Spinal cord (tissue), 10 donors: ENCODE measurements around the gene STXBP6. TPM values are rescaled to one million over a fixed set of nuclear protein-coding genes. Genes with fewer than 3 reads are reported as not detected.

ENCODE experiments used
- DNase-seq, 6 donors: peaks; one replicate each; pipeline versions ENCODE4 v3.0.0 to v3.0.0-alpha.2; 2013 to 2015; ENCODE audit warnings: low spot score in 6 of 6, low read depth in 4 of 6
- H3K27ac ChIP-seq: one replicate; pipeline ENCODE4 v1.5.1; 2013; ENCODE audit warnings: low read depth, low read length, control low read depth
- H3K27me3 ChIP-seq: one replicate; pipeline ENCODE4 v1.6.1; 2013; ENCODE audit warnings: low read length; ENCODE audit not compliant: control insufficient read depth, insufficient read depth
- H3K36me3 ChIP-seq: one replicate; pipeline ENCODE4 v1.6.1; 2013; ENCODE audit warnings: low read length; ENCODE audit not compliant: control insufficient read depth, insufficient read depth
- H3K4me1 ChIP-seq: one replicate; pipeline ENCODE4 v1.6.1; 2013; ENCODE audit warnings: low read length; ENCODE audit not compliant: control insufficient read depth, insufficient read depth
- H3K4me3 ChIP-seq: one replicate; pipeline ENCODE4 v1.5.1; 2013; ENCODE audit warnings: low read depth, low read length, control low read depth
- H3K9me3 ChIP-seq: one replicate; pipeline ENCODE4 v1.6.1; 2013; ENCODE audit warnings: low read length; ENCODE audit not compliant: control insufficient read depth, insufficient read depth
- WGBS: methylation state at CpG from one replicate; pipeline ENCODE4 v1.1.5; 2013; ENCODE audit warnings: missing lambda C conversion rate; ENCODE audit not compliant: insufficient coverage; 5-methylcytosine and 5-hydroxymethylcytosine counted together
- polyA plus RNA-seq, 2 donors: library from polyadenylated mRNA; unstranded; fragments of 120-200 nt; gene quantifications; one replicate each; pipeline ENCODE4 v1.2.1, GENCODE V29; 2013; ENCODE audit not compliant: insufficient read length in 2 of 2
- total RNA-seq, 2 donors: library from RNA; depleted of rRNA in 1 of 2; stranded (reverse); fragments of 120-200 nt in 1 of 2; fragments of >200 nt in 1 of 2; gene quantifications; one replicate each; pipeline versions ENCODE4 v1.2.3 to v1.2.4, GENCODE V29; 2013 to 2014
- donor health status: healthy.

The STXBP6 gene
- total and polyA plus RNA-seq, 4 donors = 24.5 to 49.3 (median 36.9) TPM

DNA sequence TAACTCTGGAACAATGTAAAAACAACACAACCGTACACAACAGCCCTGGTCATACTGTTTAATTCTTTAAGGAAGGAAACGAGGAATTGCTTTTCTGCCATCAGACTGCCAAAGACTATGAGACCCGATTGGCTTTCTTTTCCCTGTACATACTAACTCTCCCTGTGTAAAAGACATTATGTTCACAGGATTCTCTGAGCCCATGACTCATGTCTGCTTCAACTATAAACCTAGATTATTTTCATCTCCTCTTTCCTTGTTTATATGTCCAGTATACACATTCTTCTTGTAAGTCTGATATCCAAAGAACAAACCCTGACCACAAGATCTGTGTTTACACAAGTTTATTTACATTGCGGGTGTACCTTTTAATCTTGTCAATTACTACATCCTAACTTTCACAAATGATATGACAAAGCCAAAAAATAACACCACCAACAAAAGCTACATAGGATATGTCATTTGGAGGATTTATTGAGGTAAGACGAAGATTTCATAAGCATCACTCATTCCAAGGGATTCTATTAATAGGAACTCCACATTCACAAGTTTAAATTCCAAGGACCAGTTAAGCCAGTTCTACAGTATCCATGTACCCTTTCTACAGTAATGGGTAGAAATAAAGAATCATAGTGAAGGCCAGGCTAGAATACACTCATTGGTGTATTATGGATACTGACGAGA lies 67.3 kb downstream of the STXBP6 start:
- no peaks in the 10 kb centered on the region for H3K36me3 ChIP-seq
- WGBS = 100% methylated on average over 2 of the region's 6 CpGs
- peaks cover 3% of the 10 kb centered on the region for H3K4me1 ChIP-seq
- no peaks in the 10 kb centered on the region for H3K27me3 ChIP-seq
- no peaks in the 10 kb centered on the region for H3K9me3 ChIP-seq
- DNase-seq = no peak
- no peak overlapping the region for H3K4me3 ChIP-seq
- no peak overlapping the region for H3K27ac ChIP-seq

DNA sequence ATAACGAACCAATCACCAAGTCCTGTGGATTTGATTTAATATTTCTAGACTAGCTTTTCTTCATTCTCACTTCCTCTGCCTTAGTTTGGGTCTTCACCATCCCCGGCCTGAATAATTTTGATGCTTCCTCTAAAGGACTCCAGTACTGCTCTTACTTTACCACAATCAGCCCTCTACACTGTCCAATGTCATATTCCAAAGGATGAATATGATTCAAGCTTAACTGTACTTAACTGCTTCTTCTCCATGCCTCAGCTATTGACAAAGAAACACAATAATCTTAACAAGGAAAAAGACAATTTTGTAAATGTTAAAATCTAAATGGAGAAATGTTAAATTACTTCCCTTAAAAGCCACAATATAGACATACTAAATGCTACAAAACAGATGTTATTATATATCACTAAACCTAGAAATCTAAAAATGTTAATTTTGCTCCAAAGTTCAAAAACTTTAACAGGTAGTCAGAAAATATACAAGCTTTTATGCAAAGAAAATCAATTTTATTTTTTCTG lies 70.2 kb downstream of the STXBP6 start:
- H3K27me3 ChIP-seq = no peaks in the 10 kb centered on the region
- H3K36me3 ChIP-seq = no peaks in the 10 kb centered on the region
- WGBS = no CpG with 5 or more reads among the region's 2 CpGs
- H3K27ac ChIP-seq = no peak overlapping the region
- no peaks in the 10 kb centered on the region for H3K4me1 ChIP-seq
- no peak for DNase-seq
- H3K4me3 ChIP-seq = no peak overlapping the region
- H3K9me3 ChIP-seq = no peaks in the 10 kb centered on the region

GRCh38 chr14:24978862-24979724 lies 70.9 kb downstream of the STXBP6 start:
- Histone ChIP-seq H3K4me3 (no peak overlapping the region), H3K4me1 (no peaks in the 10 kb centered on the region), H3K27ac (no peak overlapping the region), H3K27me3 (no peaks in the 10 kb centered on the region), H3K9me3 (no peaks in the 10 kb centered on the region), H3K36me3 (no peaks in the 10 kb centered on the region)
- no peak for DNase-seq
- WGBS = no CpG with 5 or more reads among the region's 2 CpGs

GRCh38 chr14:24976602-24977001 lies 73.3 kb downstream of the STXBP6 start:
- Histone ChIP-seq H3K4me3 (no peak overlapping the region), H3K4me1 (no peaks in the 10 kb centered on the region), H3K27ac (no peak overlapping the region), H3K9me3 (no peaks in the 10 kb centered on the region), H3K36me3 (no peaks in the 10 kb centered on the region), H3K27me3 (no peaks in the 10 kb centered on the region)
- no peak for DNase-seq
- WGBS = no CpG with 5 or more reads among the region's 3 CpGs

- WGBS = 100% methylated on average over 1 of the region's 2 CpGs
- Histone ChIP-seq H3K4me3 (no peak overlapping the region), H3K27me3 (no peaks in the 10 kb centered on the region), H3K4me1 (no peaks in the 10 kb centered on the region), H3K9me3 (no peaks in the 10 kb centered on the region), H3K27ac (no peak overlapping the region), H3K36me3 (no peaks in the 10 kb centered on the region)
- DNase-seq = no peak
Observed at GRCh38 chr14:24975393-24975792, 74.6 kb downstream of the STXBP6 start.

- H3K27me3 ChIP-seq = no peaks in the 10 kb centered on the region
- no peaks in the 10 kb centered on the region for H3K36me3 ChIP-seq
- no peak for DNase-seq
- H3K4me1 ChIP-seq = no peaks in the 10 kb centered on the region
- no CpG with 5 or more reads among the region's 2 CpGs for WGBS
- H3K9me3 ChIP-seq = no peaks in the 10 kb centered on the region
- H3K4me3 ChIP-seq = no peak overlapping the region
- no peak overlapping the region for H3K27ac ChIP-seq
Observed at GRCh38 chr14:24974591-24975374, 75.2 kb downstream of the STXBP6 start.

DNA sequence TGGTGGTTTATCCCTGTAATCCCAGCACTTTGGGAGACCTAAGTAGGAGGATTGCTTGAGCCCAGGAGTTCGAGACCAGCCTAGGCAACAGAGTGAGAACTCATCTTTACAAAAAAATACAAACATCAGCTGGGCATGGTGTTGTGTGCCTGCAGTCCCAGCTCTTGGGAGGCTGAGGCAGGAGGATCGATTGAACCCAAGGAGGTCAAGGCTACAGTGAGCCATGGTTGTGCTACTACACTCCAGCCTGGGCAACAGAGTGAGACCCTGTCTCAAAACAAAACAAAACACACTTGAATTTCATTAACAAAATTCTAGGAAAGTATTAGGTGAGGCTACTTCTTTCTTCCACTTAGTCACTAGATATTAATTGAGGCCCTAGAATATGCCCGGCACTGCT lies 77.1 kb downstream of the STXBP6 start:
- Histone ChIP-seq H3K4me3 (no peak overlapping the region), H3K27me3 (no peaks in the 10 kb centered on the region), H3K27ac (no peak overlapping the region), H3K36me3 (no peaks in the 10 kb centered on the region), H3K9me3 (no peaks in the 10 kb centered on the region), H3K4me1 (no peaks in the 10 kb centered on the region)
- 100% methylated on average over 1 of the region's 3 CpGs for WGBS
- DNase-seq = no peak

DNA sequence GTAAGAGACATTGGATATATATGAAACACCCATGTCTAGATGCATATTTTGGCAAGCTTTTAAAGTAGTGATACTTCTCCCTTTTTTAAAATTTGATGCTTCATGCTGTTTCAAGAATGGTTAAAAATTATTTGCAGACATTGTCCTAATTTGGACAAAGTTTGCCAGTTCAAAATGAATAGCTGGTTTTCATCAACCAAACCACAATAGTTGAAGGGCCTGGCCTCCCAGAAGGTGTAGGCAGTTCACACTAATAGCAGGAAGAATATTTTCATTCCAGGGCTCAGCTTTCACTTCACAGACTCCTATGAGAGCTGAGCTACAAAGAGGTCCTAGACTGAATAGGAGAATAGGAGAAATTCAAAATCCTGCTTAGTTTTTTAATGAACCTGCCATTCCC lies 78.7 kb downstream of the STXBP6 start:
- no peak overlapping the region for H3K27ac ChIP-seq
- H3K36me3 ChIP-seq = no peaks in the 10 kb centered on the region
- H3K9me3 ChIP-seq = no peaks in the 10 kb centered on the region
- H3K4me1 ChIP-seq = no peaks in the 10 kb centered on the region
- H3K4me3 ChIP-seq = no peak overlapping the region
- no peaks in the 10 kb centered on the region for H3K27me3 ChIP-seq
- peak in 1 of 6 donors; percentile 25 for DNase-seq

GRCh38 chr14:24966579-24966964 lies 83.4 kb downstream of the STXBP6 start:
- DNase-seq = peak in 1 of 6 donors; percentile 43
- Histone ChIP-seq H3K27me3 (no peaks in the 10 kb centered on the region), H3K4me3 (no peak overlapping the region), H3K4me1 (no peaks in the 10 kb centered on the region), H3K36me3 (no peaks in the 10 kb centered on the region), H3K9me3 (no peaks in the 10 kb centered on the region), H3K27ac (peak overlapping the region; percentile 65)
- WGBS = no CpG with 5 or more reads among the region's 1 CpG
